Breast epithelium (tissue), 3 donors: ENCODE data around the gene NSUN3.

ENCODE experiments used
- CTCF ChIP-seq, 3 donors: fragments of 450-650 bp; IDR thresholded peaks; one replicate each; pipeline ENCODE4 v1.5.1; 2016 to 2017; ENCODE audit warnings: antibody characterized with exemption in 3 of 3, mild to moderate bottlenecking in 3 of 3, moderate library complexity in 3 of 3
- POLR2A ChIP-seq: fragments of 450-650 bp; IDR thresholded peaks from one replicate; pipeline ENCODE4 v1.6.1; 2016; ENCODE audit warnings: antibody characterized with exemption, mild to moderate bottlenecking, moderate library complexity
- POLR2AphosphoS5 ChIP-seq, 3 donors: sonication (generic); formaldehyde crosslinking; IDR thresholded peaks; one replicate each; pipeline ENCODE4 v1.6.1; 2017; ENCODE audit warnings: antibody characterized with exemption in 3 of 3

DNA sequence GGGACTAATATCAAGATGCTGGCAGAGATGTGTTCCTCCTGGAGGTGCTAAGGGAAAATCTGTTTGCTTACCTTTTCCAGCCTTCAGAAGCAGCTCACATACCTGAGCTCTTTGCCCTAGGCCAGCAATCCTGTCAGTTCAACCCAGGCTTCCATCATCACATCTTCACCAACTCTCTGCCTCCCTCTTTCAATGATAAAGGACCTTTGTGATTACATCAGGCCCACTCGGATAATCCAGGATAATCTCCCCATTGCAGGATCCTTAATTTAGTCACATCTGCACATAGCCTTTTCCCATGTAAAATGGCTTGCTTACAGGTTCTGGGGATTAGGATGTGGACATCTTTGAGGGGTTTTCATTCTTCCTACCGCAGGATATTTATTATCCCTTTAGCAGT lies 58.3 kb downstream of the NSUN3 start:
- TF ChIP-seq CTCF (IDR thresholded peaks at IDR 0.05) (no peak), POLR2A (no peak), POLR2AphosphoS5 (IDR thresholded peaks at IDR 0.05) (no peak)
